Stimulated activated memory B cell treated with anti-CD40 and anti-IgM and Interleukin-4, amounts not matched to agents 10 μg/mL and 1 μg/mL and 100 μg/mL, for 72 hours (primary cell): ENCODE results near the gene TSPO2.
A peak's percentile ranks its signal among the peaks of the same experiment; 100 is the strongest.

Experiments used
- ATAC-seq: fragments of 150-1000 bp; cut with Tn5 transposase; 2 replicates; pipeline ENCODE4 v1.10.0; 2021
- H3K27ac Mint-ChIP-seq: one replicate; pipeline ENCODE4 v1.8.0; 2022; ENCODE audit warnings: mild to moderate bottlenecking, mixed read lengths
- H3K27me3 Mint-ChIP-seq: one replicate; pipeline ENCODE4 v1.8.0; 2022; ENCODE audit warnings: mixed read lengths
- H3K36me3 Mint-ChIP-seq: one replicate; pipeline ENCODE4 v1.8.0; 2022; ENCODE audit warnings: mixed read lengths
- H3K4me1 Mint-ChIP-seq: one replicate; pipeline ENCODE4 v1.8.0; 2022; ENCODE audit warnings: mixed read lengths
- H3K4me3 Mint-ChIP-seq: one replicate; pipeline ENCODE4 v1.8.0; 2022; ENCODE audit warnings: mild to moderate bottlenecking, moderate library complexity, mixed read lengths
- H3K9me3 Mint-ChIP-seq: one replicate; pipeline ENCODE4 v1.8.0; 2022; ENCODE audit warnings: mixed read lengths

TSPO2 gene

GRCh38 chr6:41073968-41074691 is 31.9 kb downstream of the TSPO2 start:
- no peaks in the 10 kb centered on the region for H3K27me3 Mint-ChIP-seq
- H3K27ac Mint-ChIP-seq: peak overlapping the region; percentile 97
- H3K36me3 Mint-ChIP-seq: peaks cover 15% of the 10 kb centered on the region
- no peaks in the 10 kb centered on the region for H3K9me3 Mint-ChIP-seq
- ATAC-seq: no peak
- peaks cover 48% of the 10 kb centered on the region for H3K4me1 Mint-ChIP-seq
- peak overlapping the region; percentile 92 for H3K4me3 Mint-ChIP-seq

GRCh38 chr6:41074692-41075436 is 32.6 kb downstream of the TSPO2 start:
- Mint-ChIP-seq H3K9me3 (no peaks in the 10 kb centered on the region), H3K36me3 (peaks cover 21% of the 10 kb centered on the region), H3K4me1 (peaks cover 53% of the 10 kb centered on the region), H3K27ac (peak overlapping the region; percentile 97), H3K27me3 (no peaks in the 10 kb centered on the region), H3K4me3 (peak overlapping the region; percentile 92)
- no peak for ATAC-seq

GRCh38 chr6:41075651-41076626 is 33.7 kb downstream of the TSPO2 start:
- no peak for ATAC-seq
- peak overlapping the region; percentile 35 for H3K27ac Mint-ChIP-seq
- H3K9me3 Mint-ChIP-seq: no peaks in the 10 kb centered on the region
- H3K4me3 Mint-ChIP-seq: no peak overlapping the region
- peaks cover 32% of the 10 kb centered on the region for H3K36me3 Mint-ChIP-seq
- H3K27me3 Mint-ChIP-seq: no peaks in the 10 kb centered on the region
- peaks cover 57% of the 10 kb centered on the region for H3K4me1 Mint-ChIP-seq

- Mint-ChIP-seq H3K27me3 (no peaks in the 10 kb centered on the region), H3K4me1 (peaks cover 60% of the 10 kb centered on the region), H3K4me3 (no peak overlapping the region), H3K36me3 (peaks cover 39% of the 10 kb centered on the region), H3K9me3 (no peaks in the 10 kb centered on the region), H3K27ac (no peak overlapping the region)
- ATAC-seq: no peak
Observed at GRCh38 chr6:41077536-41077935, 35.3 kb downstream of the TSPO2 start.

- ATAC-seq: no peak
- H3K27me3 Mint-ChIP-seq: no peaks in the 10 kb centered on the region
- peaks cover 62% of the 10 kb centered on the region for H3K4me1 Mint-ChIP-seq
- H3K4me3 Mint-ChIP-seq: no peak overlapping the region
- H3K27ac Mint-ChIP-seq: no peak overlapping the region
- H3K36me3 Mint-ChIP-seq: peaks cover 44% of the 10 kb centered on the region
- no peaks in the 10 kb centered on the region for H3K9me3 Mint-ChIP-seq
Observed at GRCh38 chr6:41078101-41078500, 35.8 kb downstream of the TSPO2 start.

- no peak overlapping the region for H3K4me3 Mint-ChIP-seq
- ATAC-seq: no peak
- H3K4me1 Mint-ChIP-seq: peaks cover 58% of the 10 kb centered on the region
- no peaks in the 10 kb centered on the region for H3K9me3 Mint-ChIP-seq
- no peak overlapping the region for H3K27ac Mint-ChIP-seq
- peaks cover 47% of the 10 kb centered on the region for H3K36me3 Mint-ChIP-seq
- H3K27me3 Mint-ChIP-seq: no peaks in the 10 kb centered on the region
Observed at GRCh38 chr6:41079080-41079479, 36.8 kb downstream of the TSPO2 start.

- H3K9me3 Mint-ChIP-seq: no peaks in the 10 kb centered on the region
- peaks cover 56% of the 10 kb centered on the region for H3K36me3 Mint-ChIP-seq
- no peak for ATAC-seq
- no peaks in the 10 kb centered on the region for H3K27me3 Mint-ChIP-seq
- H3K4me1 Mint-ChIP-seq: peaks cover 43% of the 10 kb centered on the region
- H3K27ac Mint-ChIP-seq: peak overlapping the region; percentile 65
- H3K4me3 Mint-ChIP-seq: peak overlapping the region; percentile 13
Observed at GRCh38 chr6:41080621-41081020, 38.4 kb downstream of the TSPO2 start.

- ATAC-seq: no peak
- peaks cover 32% of the 10 kb centered on the region for H3K4me1 Mint-ChIP-seq
- H3K27ac Mint-ChIP-seq: no peak overlapping the region
- peaks cover 72% of the 10 kb centered on the region for H3K36me3 Mint-ChIP-seq
- H3K4me3 Mint-ChIP-seq: no peak overlapping the region
- no peaks in the 10 kb centered on the region for H3K27me3 Mint-ChIP-seq
- no peaks in the 10 kb centered on the region for H3K9me3 Mint-ChIP-seq
Observed at GRCh38 chr6:41083072-41083471, 40.8 kb downstream of the TSPO2 start.

- no peaks in the 10 kb centered on the region for H3K27me3 Mint-ChIP-seq
- peaks cover 64% of the 10 kb centered on the region for H3K36me3 Mint-ChIP-seq
- H3K4me1 Mint-ChIP-seq: peaks cover 19% of the 10 kb centered on the region
- H3K27ac Mint-ChIP-seq: no peak overlapping the region
- H3K9me3 Mint-ChIP-seq: no peaks in the 10 kb centered on the region
- ATAC-seq: no peak
- no peak overlapping the region for H3K4me3 Mint-ChIP-seq
Observed at GRCh38 chr6:41085182-41085581, 42.9 kb downstream of the TSPO2 start.

- Mint-ChIP-seq H3K4me3 (no peak overlapping the region), H3K4me1 (no peaks in the 10 kb centered on the region), H3K27me3 (no peaks in the 10 kb centered on the region), H3K9me3 (no peaks in the 10 kb centered on the region), H3K36me3 (peaks cover 66% of the 10 kb centered on the region), H3K27ac (no peak overlapping the region)
- no peak for ATAC-seq
Observed at GRCh38 chr6:41088451-41088850, 46.2 kb downstream of the TSPO2 start.

- Mint-ChIP-seq H3K4me3 (no peak overlapping the region), H3K27ac (no peak overlapping the region), H3K9me3 (no peaks in the 10 kb centered on the region), H3K36me3 (peaks cover 60% of the 10 kb centered on the region), H3K27me3 (no peaks in the 10 kb centered on the region), H3K4me1 (no peaks in the 10 kb centered on the region)
- ATAC-seq: no peak
Observed at GRCh38 chr6:41090841-41091761, 48.8 kb downstream of the TSPO2 start.

GRCh38 chr6:41092421-41093140 is 50.3 kb downstream of the TSPO2 start:
- Mint-ChIP-seq H3K27me3 (no peaks in the 10 kb centered on the region), H3K4me1 (no peaks in the 10 kb centered on the region), H3K27ac (no peak overlapping the region), H3K4me3 (no peak overlapping the region), H3K9me3 (no peaks in the 10 kb centered on the region), H3K36me3 (peaks cover 66% of the 10 kb centered on the region)
- no peak for ATAC-seq

GRCh38 chr6:41093729-41094128 is 51.5 kb downstream of the TSPO2 start:
- Mint-ChIP-seq H3K4me1 (no peaks in the 10 kb centered on the region), H3K36me3 (peaks cover 75% of the 10 kb centered on the region), H3K27ac (no peak overlapping the region), H3K27me3 (no peaks in the 10 kb centered on the region), H3K9me3 (no peaks in the 10 kb centered on the region), H3K4me3 (no peak overlapping the region)
- ATAC-seq: no peak
